GM19193 (cell line): ENCODE results near the gene IMP3.

Experiments
- POLR2A ChIP-seq: IDR thresholded peaks from 4 replicates; pipeline ENCODE4 v1.6.1; 2011; ENCODE audit not compliant: insufficient read depth, insufficient read length; ENCODE audit errors: extremely low read depth

The IMP3 gene

GRCh38 chr15:75640483-75641178 is 607 bp upstream of the IMP3 start:
- no peak for TF ChIP-seq POLR2A

GRCh38 chr15:75639191-75639708 is 774 bp downstream of the IMP3 start:
- TF ChIP-seq POLR2A: no peak

- no peak for TF ChIP-seq POLR2A
Measured at GRCh38 chr15:75637245-75638009, 2.6 kb downstream of the IMP3 start.

- no peak for TF ChIP-seq POLR2A
Measured at GRCh38 chr15:75636026-75636425, 4.0 kb downstream of the IMP3 start.

GRCh38 chr15:75631935-75632334 is 8.1 kb downstream of the IMP3 start:
- no peak for TF ChIP-seq POLR2A

- peak; percentile 84 for TF ChIP-seq POLR2A
Measured at GRCh38 chr15:75625542-75626347, 14.3 kb downstream of the IMP3 start, which contains the start of gene SNUPN. Gene SNUPN (minus strand): TSS chr15:75625725. CDS start chr15:75621051, 4,674 bp downstream.

- no peak for TF ChIP-seq POLR2A
Measured at GRCh38 chr15:75622505-75622904, 17.5 kb downstream of the IMP3 start.

GRCh38 chr15:75620841-75621391 is 19.1 kb downstream of the IMP3 start:
- TF ChIP-seq POLR2A: no peak

GRCh38 chr15:75620058-75620820 is 19.8 kb downstream of the IMP3 start:
- TF ChIP-seq POLR2A: no peak

- TF ChIP-seq POLR2A: no peak
Measured at GRCh38 chr15:75616766-75617165, 23.3 kb downstream of the IMP3 start.

GRCh38 chr15:75606711-75607699 is 33.0 kb downstream of the IMP3 start:
- no peak for TF ChIP-seq POLR2A

- TF ChIP-seq POLR2A: no peak
Measured at GRCh38 chr15:75606026-75606425, 34.0 kb downstream of the IMP3 start.

GRCh38 chr15:75599401-75599800 is 40.6 kb downstream of the IMP3 start:
- TF ChIP-seq POLR2A: no peak
